ENCODE results near the gene ITGA4. TPM values are rescaled to one million over a fixed set of nuclear protein-coding genes. Genes with fewer than 3 reads are reported as not detected.

Gene ITGA4
- total and polyA plus RNA-seq, 9 of the 15 experiments (the other 6 are each of a cell fraction or from before 2014, with no cell fraction given), result 0.06 to 0.81 (median 0.27) TPM

GRCh38 chr2:181459621-181460021 lies 2.4 kb downstream of the ITGA4 start:
- H2AFZ ChIP-seq (ENCODE audit: low read depth, low read length), result no peak overlapping the region
- WGBS (ENCODE audit: insufficient coverage, low coverage, missing lambda C conversion rate), result 0% methylated on average over 1 of the region's 1 CpG
- ATAC-seq (no peak), DNase-seq (ENCODE audit: extremely low read depth in 1 of 4, low spot score in 3 of 4) (no peak), FAIRE-seq (no peak)
- no peak overlapping the region for H3K4me3 ChIP-seq
- H3K27ac ChIP-seq (ENCODE audit: extremely low read depth, low read depth, low read length), result no peak overlapping the region
- ChIA-PET POLR2A (no interaction called here), CTCF (ENCODE audit: low intra/inter-chr PET ratio) (no interaction called here)
- in situ Hi-C loops (cut with MboI) (no loop called here), intact Hi-C loops (cut with micrococcal nuclease) (loop anchor here (10.0 kb wide), 1 partner anchor 355 kb away; no protein-coding TSS in a partner anchor)
- no TSS peak for BruUV-seq (replicated peaks)
- no peak overlapping the region for H3K4me2 ChIP-seq (ENCODE audit: insufficient read depth, low read length)
- H3K4me1 ChIP-seq (replicated peaks in 1 of 2; ENCODE audit: control insufficient read depth in 2 of 2, insufficient read depth in 2 of 2, low read length in 2 of 2), result peaks cover 0 to 4% of the 10 kb centered on the region in 2 experiments; a peak in 1 of 5 replicates
- no peak overlapping the region for H3K9ac ChIP-seq (ENCODE audit: insufficient read depth in 1 of 2, low read depth in 2 of 2, low read length in 2 of 2)
- no peaks in the 10 kb centered on the region for H4K20me1 ChIP-seq (replicated peaks; ENCODE audit: control insufficient read depth, insufficient read depth, low read length)
- no peaks in the 10 kb centered on the region for H3K9me3 ChIP-seq (replicated peaks; ENCODE audit: control insufficient read depth, insufficient read depth, low read depth, low read length)
- H3K79me2 ChIP-seq (ENCODE audit: control insufficient read depth, insufficient read depth, low read length), result no peaks in the 10 kb centered on the region
- H3K27me3 ChIP-seq (ENCODE audit: control insufficient read depth in 2 of 2, insufficient read depth in 2 of 2, low read length in 2 of 2), result no peaks in the 10 kb centered on the region
- no peaks in the 10 kb centered on the region for H3K9me1 ChIP-seq (ENCODE audit: control insufficient read depth, insufficient read depth, low read length)
- TF ChIP-seq CHCHD3 (CRISPR knock-in tag; IDR thresholded peaks at IDR 0.05), result no peak
- no peaks in the 10 kb centered on the region for H3K36me3 ChIP-seq (ENCODE audit: control insufficient read depth, insufficient read depth, low read length)

- H3K9ac ChIP-seq (ENCODE audit: insufficient read depth in 1 of 2, low read depth in 2 of 2, low read length in 2 of 2), result no peak overlapping the region
- H3K27ac ChIP-seq (ENCODE audit: extremely low read depth, low read depth, low read length), result no peak overlapping the region
- no peaks in the 10 kb centered on the region for H3K9me3 ChIP-seq (replicated peaks; ENCODE audit: control insufficient read depth, insufficient read depth, low read depth, low read length)
- no peak for DNase-seq (ENCODE audit: extremely low read depth in 1 of 4, low spot score in 3 of 4)
- no peaks in the 10 kb centered on the region for H3K36me3 ChIP-seq (ENCODE audit: control insufficient read depth, insufficient read depth, low read length)
- POLR2A ChIA-PET, result no interaction called here
- WGBS (ENCODE audit: insufficient coverage, low coverage, missing lambda C conversion rate), result 4% methylated on average over 7 of the region's 7 CpGs
- H3K4me3 ChIP-seq, result no peak overlapping the region
- no peak for FAIRE-seq
- no peaks in the 10 kb centered on the region for H4K20me1 ChIP-seq (replicated peaks; ENCODE audit: control insufficient read depth, insufficient read depth, low read length)
- intact Hi-C loops (cut with micrococcal nuclease) (loop anchor here (10.0 kb wide), 1 partner anchor 357 kb away; no protein-coding TSS in a partner anchor), in situ Hi-C loops (cut with MboI) (no loop called here)
- H3K27me3 ChIP-seq (ENCODE audit: control insufficient read depth in 2 of 2, insufficient read depth in 2 of 2, low read length in 2 of 2), result no peaks in the 10 kb centered on the region
- no peak overlapping the region for H2AFZ ChIP-seq (ENCODE audit: low read depth, low read length)
- no TSS peak for BruUV-seq (replicated peaks)
- H3K4me2 ChIP-seq (ENCODE audit: insufficient read depth, low read length), result no peak overlapping the region
- H3K79me2 ChIP-seq (ENCODE audit: control insufficient read depth, insufficient read depth, low read length), result no peaks in the 10 kb centered on the region
- H3K4me1 ChIP-seq (replicated peaks in 1 of 2; ENCODE audit: control insufficient read depth in 2 of 2, insufficient read depth in 2 of 2, low read length in 2 of 2), result peaks cover 0 to 4% of the 10 kb centered on the region in 2 experiments; a peak in 1 of 5 replicates
- ATAC-seq, result no peak
- no peak for TF ChIP-seq CAMTA2 (CRISPR knock-in tag; conservative IDR thresholded peaks at IDR 0.05)
- TF ChIP-seq NFATC3 (IDR thresholded peaks at IDR 0.05), result no peak
- no peak for TF ChIP-seq PHTF2 (CRISPR knock-in tag; IDR thresholded peaks at IDR 0.05)
- no peaks in the 10 kb centered on the region for H3K9me1 ChIP-seq (ENCODE audit: control insufficient read depth, insufficient read depth, low read length)
- CTCF ChIA-PET (ENCODE audit: low intra/inter-chr PET ratio), result no interaction called here
Measured at GRCh38 chr2:181461056-181461997, 4.1 kb downstream of the ITGA4 start.

Measured in K562 (cell line).